Activated T-cell treated with anti-CD3 and anti-CD28 coated beads for 4 hours (primary cell): ENCODE measurements around the gene GGT6.

Source experiments
- DNase-seq: peaks from one replicate; pipeline ENCODE4 v3.0.0-alpha.2; 2020

Gene GGT6

DNA sequence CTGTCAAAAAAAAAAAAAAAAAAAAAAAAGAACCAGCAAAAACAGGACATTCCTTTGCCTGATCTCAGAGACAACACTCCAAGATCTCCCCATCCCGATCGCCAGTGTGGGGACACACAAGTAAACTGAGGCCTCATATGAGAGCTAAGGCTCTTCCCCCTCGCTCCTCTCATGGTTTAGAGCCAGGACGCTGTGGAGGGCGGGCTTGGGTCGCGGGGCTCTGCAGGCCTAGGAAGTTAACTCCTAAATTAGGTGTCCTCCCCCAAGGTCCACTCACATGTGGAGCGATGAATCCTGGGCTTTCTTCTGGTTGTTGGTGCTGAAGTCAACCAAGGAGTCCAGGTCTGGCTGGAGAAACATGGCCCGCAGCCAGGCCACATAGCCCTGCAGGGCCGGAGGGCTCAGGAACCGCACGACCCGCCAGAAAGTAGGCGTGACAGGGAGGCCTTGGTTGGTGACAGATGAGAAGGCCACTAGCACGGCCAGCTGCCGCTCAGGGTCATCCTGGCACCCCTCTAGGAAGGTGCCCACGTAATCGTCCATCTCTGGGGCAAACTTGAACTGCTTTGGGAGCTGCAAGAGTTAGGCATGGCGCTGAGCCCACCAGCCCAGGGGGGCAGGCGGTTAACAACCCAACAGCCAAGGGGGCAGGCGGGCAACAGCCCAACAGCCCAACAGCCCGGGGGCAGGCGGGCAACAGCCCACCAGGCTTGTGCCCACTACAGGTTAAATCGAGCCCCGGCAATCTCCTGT is 10.4 kb downstream of the GGT6 start:
- no peak for DNase-seq

DNA sequence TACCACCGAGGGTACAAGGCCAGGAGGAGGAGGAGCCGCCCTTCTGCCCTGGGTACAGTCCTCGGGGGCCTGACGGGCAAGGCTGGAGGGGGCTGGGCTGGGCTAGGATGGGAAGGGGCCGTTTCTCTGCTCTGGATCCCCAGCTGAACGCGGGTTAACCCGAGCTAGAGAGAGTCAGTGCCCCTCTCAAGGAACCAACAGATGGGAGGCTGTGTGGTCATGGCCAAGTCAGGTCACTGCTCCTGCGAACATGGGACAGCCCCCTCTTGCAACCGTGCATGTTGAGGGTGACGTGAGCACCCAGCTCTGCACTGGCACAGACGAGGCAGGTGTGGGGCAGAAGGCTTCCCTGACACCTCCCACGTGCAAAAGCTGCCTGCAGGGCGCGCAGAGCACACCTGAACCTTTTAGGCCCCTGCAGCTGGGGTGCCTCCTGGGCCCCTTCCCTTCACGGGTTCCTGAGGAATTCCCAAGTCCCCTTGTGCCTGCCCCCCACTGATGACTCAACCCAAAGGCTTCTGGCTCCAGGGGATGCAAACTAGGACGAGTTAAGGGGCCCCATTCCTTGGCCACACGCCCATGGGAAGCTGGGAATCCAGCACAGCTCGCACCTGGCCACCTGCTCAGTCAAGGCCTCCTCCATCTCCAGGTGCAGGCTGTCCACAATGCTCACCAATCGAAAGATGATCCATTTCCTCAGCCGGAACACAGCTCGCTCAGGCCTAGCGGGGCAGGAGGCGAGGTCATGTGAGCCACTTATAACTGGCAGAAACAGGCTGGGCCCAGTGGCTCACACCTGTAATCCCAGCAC is 11.5 kb downstream of the GGT6 start:
- no peak for DNase-seq

DNA sequence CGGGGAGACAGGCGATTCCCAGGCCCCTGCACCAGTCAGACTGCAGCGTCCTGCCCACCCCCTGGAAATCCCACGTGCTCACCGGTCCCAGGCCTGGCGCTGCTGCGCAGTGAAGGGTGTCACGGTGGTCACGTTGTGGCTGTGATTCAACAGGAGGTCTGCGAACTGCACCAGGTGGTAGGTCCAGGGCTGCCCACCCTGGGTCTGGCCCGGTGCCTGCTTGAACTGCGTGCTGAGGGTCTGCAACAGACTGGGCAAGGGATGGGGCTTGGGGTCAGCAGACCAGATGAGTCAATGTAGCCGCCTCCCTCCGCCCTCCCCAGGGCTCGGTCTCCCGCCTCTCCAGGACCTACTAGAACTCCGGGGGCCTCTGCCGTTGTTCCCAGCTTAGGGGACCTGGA is 12.3 kb downstream of the GGT6 start:
- no peak for DNase-seq

DNA sequence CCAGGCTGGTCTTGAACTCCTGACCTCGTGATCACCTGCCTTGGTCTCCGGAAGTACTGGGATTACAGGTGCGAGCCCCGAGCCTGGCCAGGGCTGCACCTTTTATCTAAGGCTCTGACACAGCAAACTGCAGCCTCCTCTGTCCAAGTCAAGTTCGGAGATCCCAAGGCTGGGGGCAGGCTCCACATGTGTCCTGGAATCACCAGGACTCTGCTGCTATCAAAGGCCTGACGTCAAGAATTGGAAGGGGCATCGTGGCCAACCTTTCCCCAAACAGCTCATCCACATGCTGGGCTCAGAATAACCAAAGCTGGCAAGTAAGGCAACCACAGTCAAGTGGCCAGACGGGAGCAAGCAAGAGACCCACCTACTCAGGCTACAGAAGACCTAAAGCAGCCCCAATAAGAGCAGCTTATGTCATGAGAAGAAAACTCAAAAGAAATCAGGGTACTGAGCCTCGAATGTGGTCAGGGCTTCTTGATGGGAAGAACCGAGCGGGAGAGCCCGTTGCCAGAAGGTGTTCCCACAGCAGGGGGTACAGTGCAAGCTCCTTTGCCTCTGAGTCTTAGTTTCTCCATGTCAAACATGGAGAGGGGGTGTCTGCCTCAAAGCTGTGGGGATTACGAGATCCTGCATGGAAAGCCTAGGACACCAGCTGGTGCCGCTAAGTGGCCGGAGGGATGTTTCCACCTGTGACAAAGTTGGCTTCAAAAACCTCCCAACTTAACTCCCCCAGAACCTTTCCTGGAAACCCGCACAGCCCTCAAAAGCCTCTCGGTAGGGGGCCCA is 13.1 kb downstream of the GGT6 start:
- no peak for DNase-seq

DNA sequence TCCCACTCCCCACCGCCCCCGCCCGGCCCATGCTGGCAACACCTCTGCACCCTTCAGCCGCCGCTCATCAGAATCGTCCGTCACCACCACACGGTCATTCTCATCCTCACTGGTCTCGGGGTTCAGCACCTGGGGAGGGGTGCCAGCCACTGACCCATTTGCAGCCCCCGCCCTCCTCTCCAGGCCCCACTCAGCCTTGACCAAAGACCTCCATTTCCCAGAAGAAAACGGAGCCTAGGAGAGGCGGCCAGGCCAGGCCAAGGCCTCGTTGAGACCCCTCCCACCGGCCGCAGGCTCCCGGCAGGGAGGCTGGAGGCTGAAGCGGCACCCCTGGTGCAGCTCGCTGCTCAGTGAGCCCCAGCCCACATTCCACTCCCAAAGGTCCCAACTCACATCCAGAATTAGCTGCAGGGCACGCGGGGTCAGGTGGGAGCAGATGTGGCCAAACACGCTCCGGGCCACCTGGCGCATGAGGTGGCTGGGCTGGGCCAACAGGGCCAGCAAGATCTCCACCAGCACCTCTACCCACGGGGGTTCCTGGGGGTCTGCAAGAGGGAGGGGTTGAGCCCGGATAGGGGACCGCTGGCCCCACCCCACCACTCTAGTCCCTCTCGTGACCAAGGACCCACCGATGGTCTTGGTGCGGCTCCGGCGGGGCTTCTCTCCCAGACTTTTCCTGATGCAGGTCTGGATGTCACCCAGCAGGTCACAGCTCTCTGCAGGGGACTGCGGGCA is 15.0 kb downstream of the GGT6 start:
- DNase-seq = no peak

DNA sequence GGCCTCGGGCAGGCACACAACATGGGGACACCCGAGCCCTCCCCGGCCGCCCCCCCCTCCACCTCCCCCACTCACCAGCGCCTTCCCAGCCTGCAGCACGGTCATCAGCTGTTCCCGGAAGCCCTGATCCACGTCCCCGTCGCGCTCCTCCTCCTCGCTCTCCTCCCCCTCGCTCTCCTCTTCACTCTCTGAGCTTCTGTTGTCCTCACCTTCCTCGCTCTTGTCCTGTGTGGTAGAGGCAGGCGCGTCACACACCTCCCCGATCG is 15.5 kb downstream of the GGT6 start:
- DNase-seq = no peak

DNA sequence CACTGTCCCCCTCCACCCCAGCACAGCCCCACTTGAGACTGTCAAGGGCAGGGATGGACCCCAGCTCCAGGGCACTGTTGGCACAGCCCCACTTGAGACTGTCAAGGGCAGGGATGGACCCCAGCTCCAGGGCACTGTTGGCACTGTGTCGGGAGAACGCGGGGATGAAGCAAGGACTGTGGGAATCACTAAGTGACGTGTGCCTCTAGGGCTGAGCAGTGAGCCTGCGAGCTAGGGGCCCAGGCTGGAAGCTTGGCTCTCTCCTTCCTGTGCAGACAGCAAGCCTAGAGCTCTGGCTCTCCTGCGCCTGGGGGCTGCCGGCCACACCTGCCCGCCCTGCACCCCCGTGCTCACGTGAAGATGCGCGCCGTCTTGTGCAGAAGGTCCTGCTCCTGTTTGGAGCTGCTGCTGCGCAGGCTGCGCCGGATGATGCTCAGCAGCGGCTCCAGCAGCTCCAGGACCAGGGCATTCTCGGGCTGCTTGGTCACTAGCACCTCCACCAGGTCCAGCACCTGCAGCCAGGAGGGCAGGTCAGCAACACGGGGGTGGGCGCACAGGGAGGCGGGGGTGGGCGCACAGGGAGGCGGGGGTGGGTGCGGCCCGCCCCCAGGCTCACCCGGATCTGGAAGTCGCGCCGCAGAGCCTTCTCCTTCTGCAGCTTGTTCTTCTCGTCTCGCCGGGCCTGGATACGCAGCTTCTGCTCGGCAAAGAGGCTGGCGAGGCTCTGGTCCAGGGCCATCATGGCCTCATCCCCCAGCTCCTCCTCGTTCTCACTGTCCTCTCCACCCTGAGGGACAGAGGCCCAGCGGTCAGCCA is 16.0 kb downstream of the GGT6 start:
- DNase-seq = no peak

DNA sequence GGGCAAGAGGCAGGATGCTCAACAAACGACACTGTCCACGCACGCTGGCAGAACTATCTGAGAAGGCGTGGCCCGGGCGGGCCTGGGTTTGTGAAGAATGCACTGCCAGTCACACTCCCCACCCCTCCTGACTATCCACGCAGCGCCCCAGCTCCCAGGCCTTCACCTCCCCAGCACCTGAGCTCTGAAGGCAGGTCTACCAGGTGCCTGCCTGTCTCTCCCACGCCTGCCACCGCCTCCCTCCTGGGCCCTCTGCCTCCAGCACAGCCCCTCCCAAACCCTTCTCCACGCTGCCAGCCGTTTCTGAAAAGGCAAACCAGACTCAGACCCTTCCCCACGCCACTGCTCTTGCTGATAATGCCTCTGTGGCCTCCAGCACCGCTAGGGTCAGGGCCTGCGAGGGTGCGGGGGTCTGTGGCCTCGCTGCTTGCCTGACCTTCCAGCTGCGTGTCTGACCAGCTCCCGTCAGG is 16.8 kb downstream of the GGT6 start:
- no peak for DNase-seq

DNA sequence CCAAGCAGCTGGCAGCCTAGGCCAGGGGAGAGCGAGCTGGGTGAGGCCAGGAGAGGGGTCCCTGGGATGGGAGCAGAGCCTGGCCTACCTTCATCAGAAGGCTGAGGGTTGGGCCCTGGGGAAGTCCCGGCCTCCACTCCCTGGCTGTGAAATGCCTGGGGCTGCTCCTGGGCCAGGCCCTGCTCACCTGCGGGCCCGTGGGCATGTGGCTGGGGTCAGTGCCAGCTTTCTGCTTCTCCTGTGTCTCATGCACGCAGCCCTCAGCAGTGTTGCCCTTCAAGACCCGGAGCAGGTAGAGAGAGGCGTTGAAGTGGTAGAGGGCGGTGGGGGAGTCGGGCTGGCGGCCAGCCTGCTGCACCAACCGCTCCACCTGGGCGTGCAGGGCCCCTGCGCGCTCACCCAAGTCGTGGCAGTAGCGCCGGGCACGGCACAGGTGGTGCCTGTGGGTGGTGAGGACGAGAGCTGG is 17.6 kb downstream of the GGT6 start:
- no peak for DNase-seq

DNA sequence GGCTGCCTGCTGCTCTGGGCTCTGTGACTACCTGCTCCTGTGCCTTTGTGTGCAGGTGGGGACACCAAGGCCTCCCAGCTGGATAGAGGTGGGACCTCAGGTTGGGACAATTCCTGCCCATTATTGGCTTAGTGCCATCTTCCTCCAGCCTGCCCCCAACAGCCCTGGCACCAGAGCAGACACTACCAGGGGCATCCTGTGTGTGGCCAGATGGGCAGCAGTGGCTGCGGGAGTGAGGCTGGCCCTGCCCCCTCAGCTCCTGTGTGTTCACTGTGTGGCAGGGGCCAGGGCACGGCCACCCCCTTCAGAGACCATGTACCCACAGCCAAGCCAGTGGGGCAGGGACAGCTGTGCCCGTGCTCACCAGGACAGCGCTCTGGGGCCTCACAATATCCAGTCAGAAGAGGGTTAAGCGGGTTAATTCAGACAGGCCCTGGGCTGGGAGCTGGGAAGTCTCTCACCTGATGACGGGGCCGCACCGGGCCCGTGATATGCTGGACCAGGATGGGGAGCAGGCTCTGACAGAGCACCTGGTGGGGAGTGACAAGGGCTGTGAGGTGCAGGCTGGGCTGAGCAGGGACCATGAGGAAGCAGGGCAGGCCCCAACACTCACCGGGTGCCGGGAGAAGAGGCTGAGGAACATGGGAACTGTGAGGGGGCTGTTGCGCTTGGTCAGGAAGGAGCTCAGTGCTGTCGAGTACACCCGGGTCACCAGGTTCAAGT is 18.2 kb downstream of the GGT6 start:
- DNase-seq = no peak

DNA sequence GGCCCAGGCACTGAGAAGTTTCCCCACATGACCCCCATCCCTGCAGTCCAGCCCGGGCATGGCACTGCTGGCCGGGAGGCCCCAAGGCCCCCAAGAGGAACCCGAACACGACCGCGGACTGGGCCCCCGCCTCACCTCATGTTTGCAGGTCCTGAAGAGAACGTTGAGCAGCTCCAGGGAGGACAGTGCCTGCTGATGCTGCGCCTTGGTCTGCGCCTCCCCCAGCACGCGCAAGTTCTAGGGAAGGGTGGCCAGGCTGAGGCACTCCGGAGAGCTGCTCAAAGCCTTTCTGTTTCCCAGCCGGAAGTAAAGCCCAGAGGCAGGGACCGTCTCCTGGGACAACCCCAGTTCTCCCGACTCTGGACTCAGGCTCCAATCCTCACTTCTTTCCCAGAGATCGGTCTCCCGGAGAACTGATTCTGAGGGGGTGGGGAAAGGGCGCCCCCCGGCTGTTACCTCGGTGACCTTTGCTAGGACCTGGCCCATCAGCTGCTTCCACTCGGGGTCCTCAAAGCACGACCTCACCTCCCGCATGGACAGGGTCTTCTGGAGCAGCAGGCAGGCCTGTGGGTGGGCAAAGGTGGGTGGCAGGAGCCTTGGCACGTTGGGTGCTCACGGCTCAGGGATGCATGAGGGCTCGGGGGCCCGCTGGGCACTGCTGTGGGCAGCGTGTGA is 18.9 kb downstream of the GGT6 start:
- DNase-seq = no peak

DNA sequence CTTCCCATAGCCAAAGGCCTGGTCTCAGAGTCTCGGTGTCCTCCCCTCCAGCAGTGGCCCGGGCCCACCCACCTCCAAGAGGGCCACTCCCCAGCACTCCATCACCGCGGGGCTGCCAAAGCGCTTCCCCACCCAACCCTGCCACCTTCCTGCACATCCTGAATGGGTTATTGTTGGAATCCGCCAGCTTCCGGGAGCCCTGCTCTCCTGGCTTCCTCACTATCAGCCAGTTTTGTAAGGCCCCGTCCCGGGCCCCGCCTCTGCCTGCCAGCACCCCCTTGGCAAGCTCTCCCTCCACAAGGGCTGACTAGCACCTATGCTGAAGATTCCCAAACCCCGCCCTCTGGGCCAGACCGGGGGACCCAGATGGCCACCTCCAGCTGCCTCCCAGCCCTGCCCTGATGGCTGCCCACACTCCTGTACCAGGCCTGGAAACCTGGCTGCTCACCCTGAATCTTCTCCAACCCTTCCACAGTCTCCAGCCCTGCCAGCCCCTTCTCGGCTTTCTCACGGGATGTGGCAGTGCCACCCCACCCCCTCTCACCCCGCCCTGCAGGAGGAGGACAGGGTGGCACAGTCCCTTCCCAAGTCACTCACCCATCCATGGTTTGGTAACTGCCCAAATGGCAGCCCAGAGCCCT is 19.6 kb downstream of the GGT6 start:
- DNase-seq = no peak

DNA sequence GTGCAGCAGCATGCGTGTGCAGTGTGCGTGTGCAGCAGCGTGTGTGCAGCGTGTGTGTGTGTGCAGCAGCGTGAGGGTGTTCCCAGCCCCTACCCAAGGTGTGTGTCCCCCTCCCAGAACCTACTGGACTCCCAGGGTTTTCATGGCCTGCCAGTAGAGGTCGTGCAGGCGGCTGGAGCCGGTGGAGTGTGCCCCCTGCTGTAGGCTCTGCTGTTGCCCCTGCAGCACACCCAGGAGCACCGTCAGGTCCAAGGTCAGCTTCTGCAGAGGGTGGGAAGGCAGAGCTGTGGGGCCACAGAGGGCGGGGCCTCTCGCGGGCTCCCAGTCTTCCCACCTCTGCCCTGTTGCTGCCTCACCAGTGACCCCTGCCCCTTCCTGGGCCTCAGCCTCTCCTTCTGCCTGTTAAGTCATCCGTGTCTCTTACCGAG is 20.1 kb downstream of the GGT6 start:
- no peak for DNase-seq

DNA sequence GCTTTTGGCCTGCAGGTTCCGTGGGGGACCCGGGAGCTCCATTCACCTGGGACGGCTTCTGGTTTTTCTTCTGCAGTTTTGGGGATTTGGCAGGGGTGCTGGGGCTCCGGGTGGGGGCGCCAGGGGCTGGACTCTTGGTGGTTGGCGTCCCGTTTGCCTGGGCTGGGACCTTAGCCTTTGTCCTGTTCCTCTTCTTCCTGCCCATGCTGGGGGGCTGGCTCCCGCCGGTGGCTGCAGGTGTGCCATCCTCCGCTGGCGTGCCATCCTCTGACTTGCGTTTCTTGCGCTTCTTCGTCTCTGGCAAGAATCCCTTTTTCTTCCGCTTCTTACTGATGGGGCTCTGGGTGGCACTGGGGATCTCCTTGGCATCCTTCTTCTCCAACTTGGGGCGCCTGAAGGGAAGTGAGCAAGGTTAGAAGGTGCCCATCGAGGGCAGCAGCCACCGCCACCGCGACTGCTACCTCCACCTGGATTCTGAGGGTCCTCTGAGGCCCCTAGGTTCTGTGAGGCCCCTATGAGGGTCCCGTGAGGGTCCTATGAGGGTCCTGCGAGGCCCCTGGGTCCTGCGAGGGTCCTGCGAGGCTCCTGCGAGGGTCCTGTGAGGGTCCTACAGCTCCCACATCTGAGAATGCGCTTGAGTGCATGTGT is 20.7 kb downstream of the GGT6 start:
- no peak for DNase-seq

DNA sequence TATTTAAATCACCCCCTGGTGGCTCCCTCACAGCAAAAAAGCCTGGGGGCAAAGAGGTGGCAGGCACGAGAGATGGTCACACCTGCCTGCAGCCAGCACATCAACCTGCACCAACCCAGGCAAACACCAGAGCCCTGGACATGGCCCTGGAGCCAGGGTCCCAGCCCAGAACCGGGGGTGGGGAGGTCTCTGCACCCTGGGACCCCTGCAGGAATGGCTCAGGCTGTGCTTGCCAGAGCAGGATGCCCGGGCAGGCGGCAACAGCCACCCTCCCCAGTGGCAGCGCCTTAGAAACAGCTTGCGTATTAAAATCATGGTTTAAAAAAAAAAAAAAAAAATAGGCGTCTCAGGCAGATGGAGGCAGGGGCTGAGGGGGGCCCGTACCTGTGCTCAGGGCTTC is 21.4 kb downstream of the GGT6 start:
- DNase-seq = no peak

DNA sequence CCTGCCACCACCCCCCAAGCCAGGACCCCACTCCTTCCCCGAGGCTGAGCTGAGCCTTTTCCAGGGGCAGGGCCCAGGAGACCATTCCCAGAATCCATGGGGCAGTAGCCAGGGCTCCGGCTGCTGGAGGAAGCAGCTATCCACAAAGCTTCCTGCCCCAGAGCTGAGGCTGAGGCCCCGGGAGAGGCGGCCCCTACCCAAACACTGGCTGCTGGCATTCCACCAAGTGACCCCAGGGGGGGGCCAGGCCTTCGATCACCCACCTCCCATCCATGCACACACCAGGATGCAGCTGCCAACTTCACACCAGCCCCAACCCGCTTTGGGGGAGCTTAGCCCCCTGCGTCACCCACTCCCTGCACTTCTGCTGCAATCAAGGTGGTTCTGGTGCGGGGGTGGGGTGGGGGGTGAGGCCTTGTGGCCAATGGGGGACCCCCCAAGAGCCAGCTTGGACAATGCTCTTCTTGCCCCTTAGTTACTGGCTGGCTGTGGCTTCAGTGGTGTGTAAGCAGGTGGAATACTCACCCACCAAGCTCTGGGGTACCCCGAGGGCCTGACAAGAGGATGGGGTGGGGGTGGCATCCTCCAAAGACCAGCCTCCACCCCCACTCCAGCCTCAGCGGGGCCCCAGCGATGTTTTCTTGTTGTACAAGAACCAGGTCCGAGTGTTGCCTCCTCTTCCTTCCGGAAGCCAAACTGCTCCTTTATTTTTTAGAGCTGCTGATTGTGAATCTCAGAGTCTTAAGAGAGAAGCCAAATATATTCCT is 22.0 kb downstream of the GGT6 start:
- DNase-seq = no peak

DNA sequence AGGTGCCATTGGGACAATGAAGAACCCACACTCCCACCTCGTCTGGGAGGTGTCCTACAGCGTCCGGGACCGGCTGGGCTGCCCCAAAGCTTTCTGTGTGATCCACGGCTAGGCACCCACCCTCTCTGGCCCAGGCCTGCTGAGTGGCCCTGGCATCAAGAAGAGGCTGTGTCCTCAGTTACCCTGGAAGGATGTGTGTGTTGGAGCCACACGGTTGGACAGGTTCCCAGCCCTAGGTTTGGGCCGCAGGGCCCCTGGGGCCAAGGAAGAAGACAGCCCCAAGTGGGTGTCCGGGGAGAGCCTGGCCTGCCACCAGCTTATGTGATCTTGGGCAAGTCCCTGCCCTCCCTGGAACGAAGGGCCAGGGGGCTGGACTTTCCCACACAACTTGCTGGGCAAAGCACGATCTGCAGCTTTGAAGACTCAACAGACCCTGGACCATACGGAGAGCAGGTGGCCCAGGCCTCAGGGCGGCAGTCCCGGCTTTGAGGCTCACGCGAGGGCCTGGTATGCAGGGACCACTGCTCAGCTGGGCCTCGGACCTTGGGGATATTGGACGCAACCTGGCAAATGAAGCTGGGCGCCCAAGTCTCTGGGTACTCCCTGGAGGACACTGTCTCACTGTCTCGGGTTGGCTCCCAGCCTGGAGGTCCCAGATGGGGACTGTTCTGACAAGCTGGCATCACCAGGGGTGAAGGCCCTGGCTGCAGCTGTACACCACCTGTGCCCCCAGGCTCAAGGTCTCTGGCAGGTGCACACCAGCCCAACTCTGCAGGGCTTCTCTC is 22.7 kb downstream of the GGT6 start:
- no peak for DNase-seq
